C4-2B (cell line): ENCODE data around the gene RGS11.

ENCODE experiments used
- ZFX ChIP-seq: fragments of 450-650 bp; IDR thresholded peaks from 2 replicates; pipeline ENCODE4 v1.6.1; 2017
- TF ChIP-seq, protein P1 (sequence below): fragments of 450-650 bp; conservative IDR thresholded peaks from 2 replicates; pipeline ENCODE4 v1.5.1; 2017; ENCODE audit warnings: mild to moderate bottlenecking

DNA sequence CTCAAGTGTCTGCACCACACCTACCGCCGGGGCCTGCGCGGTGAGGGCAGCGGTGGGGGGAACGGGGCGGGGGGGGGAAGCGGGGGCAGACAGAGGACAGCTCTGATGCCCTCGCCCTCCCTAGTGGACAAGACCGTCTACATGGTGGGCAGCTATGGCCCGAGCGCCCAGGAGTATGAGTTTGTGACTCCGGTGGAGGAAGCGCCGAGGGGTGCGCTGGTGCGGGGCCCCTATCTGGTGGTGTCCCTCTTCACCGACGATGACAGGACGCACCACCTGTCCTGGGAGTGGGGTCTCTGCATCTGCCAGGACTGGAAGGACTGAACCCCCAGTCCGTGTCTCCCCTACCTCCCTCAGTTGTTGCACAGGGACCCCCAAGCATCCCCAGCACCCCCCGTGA is 6.7 kb upstream of the RGS11 start:
- TF ChIP-seq, protein P1, sequence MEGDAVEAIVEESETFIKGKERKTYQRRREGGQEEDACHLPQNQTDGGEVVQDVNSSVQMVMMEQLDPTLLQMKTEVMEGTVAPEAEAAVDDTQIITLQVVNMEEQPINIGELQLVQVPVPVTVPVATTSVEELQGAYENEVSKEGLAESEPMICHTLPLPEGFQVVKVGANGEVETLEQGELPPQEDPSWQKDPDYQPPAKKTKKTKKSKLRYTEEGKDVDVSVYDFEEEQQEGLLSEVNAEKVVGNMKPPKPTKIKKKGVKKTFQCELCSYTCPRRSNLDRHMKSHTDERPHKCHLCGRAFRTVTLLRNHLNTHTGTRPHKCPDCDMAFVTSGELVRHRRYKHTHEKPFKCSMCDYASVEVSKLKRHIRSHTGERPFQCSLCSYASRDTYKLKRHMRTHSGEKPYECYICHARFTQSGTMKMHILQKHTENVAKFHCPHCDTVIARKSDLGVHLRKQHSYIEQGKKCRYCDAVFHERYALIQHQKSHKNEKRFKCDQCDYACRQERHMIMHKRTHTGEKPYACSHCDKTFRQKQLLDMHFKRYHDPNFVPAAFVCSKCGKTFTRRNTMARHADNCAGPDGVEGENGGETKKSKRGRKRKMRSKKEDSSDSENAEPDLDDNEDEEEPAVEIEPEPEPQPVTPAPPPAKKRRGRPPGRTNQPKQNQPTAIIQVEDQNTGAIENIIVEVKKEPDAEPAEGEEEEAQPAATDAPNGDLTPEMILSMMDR = no peak
- no peak for TF ChIP-seq ZFX
